H1 (cell line): ENCODE results near the gene ADGRB2. TPM values are rescaled to one million over a fixed set of nuclear protein-coding genes. Genes with fewer than 3 reads are reported as not detected.
A peak's percentile ranks its signal among the peaks of the same experiment; 100 is the strongest.

ENCODE experiments used
- CTCF ChIA-PET: fragments of 300-600 bp; sonication (Branson Sonifier 250); formaldehyde crosslinking; loops from one replicate; lab custom pipeline; 2021; ENCODE audit not compliant: partially characterized antibody; lab: Charles Lee
- POLR2A ChIA-PET: fragments of 300-600 bp; sonication (Branson Sonifier 250); formaldehyde crosslinking; loops from one replicate; lab custom pipeline; 2021; ENCODE audit warnings: inconsistent platforms; ENCODE audit not compliant: partially characterized antibody; lab: Charles Lee
- DNase-seq, 2 experiments: peaks; one replicate each; pipeline versions ENCODE4 v3.0.0 to v3.0.0-alpha.2; 2010 to 2022; ENCODE audit warnings: low spot score in 2 of 2, low read depth in 1 of 2, mixed read lengths in 1 of 2
- FAIRE-seq: peaks from 2 replicates; lab custom pipeline; 2011; peaks lifted over from hg19 to GRCh38; lab: Jason Lieb, UNC
- H2AFZ ChIP-seq: 2 replicates; pipeline ENCODE4 v1.8.1; 2012; ENCODE audit warnings: low read length, inconsistent platforms
- H2AK5ac ChIP-seq: 2 replicates; pipeline ENCODE4 v1.6.1; 2013; ENCODE audit warnings: low read depth, low read length
- H2BK120ac ChIP-seq: replicated peaks from 2 replicates; pipeline ENCODE3; 2013; ENCODE audit warnings: low read depth, low read length, inconsistent platforms
- H2BK12ac ChIP-seq: 2 replicates; pipeline ENCODE4 v1.6.1; 2013; ENCODE audit warnings: low read depth, low read length
- H2BK15ac ChIP-seq: 2 replicates; pipeline ENCODE4 v1.6.1; 2013; ENCODE audit warnings: low read length
- H2BK20ac ChIP-seq: 2 replicates; pipeline ENCODE4 v1.6.1; 2013; ENCODE audit warnings: low read length
- H2BK5ac ChIP-seq: 2 replicates; pipeline ENCODE4 v1.6.1; 2013; ENCODE audit warnings: low read depth, low read length
- H3K14ac ChIP-seq: 2 replicates; pipeline ENCODE4 v1.6.1; 2013; ENCODE audit warnings: inconsistent platforms; ENCODE audit not compliant: insufficient read length
- H3K18ac ChIP-seq: 2 replicates; pipeline ENCODE4 v1.6.1; 2013; ENCODE audit warnings: low read length; ENCODE audit errors: extremely low read depth
- H3K23ac ChIP-seq: 2 replicates; pipeline ENCODE4 v1.6.1; 2013; ENCODE audit warnings: inconsistent platforms; ENCODE audit not compliant: insufficient read length
- H3K23me2 ChIP-seq: 2 replicates; pipeline ENCODE4 v1.6.1; 2013; ENCODE audit warnings: low read depth, low read length
- H3K27ac ChIP-seq: 2 replicates; pipeline ENCODE4 v1.6.1; 2011; ENCODE audit warnings: low read depth, low read length, inconsistent platforms
- H3K27me3 ChIP-seq, 4 experiments: replicated peaks in 1 of 4; 1 replicate in 1 of 4; 2 replicates in 3 of 4; pipeline versions ENCODE4 v1.6.1 to v1.8.1; 2011 to 2013; ENCODE audit warnings: low read length in 3 of 4, mild to moderate bottlenecking in 3 of 4, inconsistent platforms in 2 of 4, mixed read lengths in 2 of 4, moderate library complexity in 1 of 4; ENCODE audit not compliant: control insufficient read depth in 3 of 4, insufficient read depth in 3 of 4; ENCODE audit errors: extremely low read depth in 1 of 4
- H3K36me3 ChIP-seq, 4 experiments: 2 replicates each; pipeline versions ENCODE4 v1.6.1 to v1.8.1; 2011 to 2013; ENCODE audit warnings: mild to moderate bottlenecking in 4 of 4, low read length in 3 of 4, moderate library complexity in 2 of 4, control low read depth in 1 of 4, inconsistent platforms in 1 of 4; ENCODE audit not compliant: insufficient read depth in 4 of 4, control insufficient read depth in 2 of 4
- H3K4ac ChIP-seq: replicated peaks from 2 replicates; pipeline ENCODE3; 2013; ENCODE audit warnings: low read length, low read depth, mixed read lengths, inconsistent platforms; ENCODE audit not compliant: insufficient read length
- H3K4me1 ChIP-seq, 4 experiments: replicated peaks in 1 of 4; 1 replicate in 1 of 4; 2 replicates in 3 of 4; pipeline versions ENCODE4 v1.6.1 to v1.8.1; 2011 to 2013; ENCODE audit warnings: low read length in 3 of 4, inconsistent platforms in 2 of 4, mixed read lengths in 1 of 4; ENCODE audit not compliant: insufficient read depth in 4 of 4, control insufficient read depth in 3 of 4
- H3K4me2 ChIP-seq, 2 experiments: 2 replicates each; pipeline versions ENCODE4 v1.6.1 to v1.8.1; 2011 to 2013; ENCODE audit warnings: low read depth in 2 of 2, low read length in 2 of 2, control low read depth in 1 of 2, inconsistent platforms in 1 of 2, mild to moderate bottlenecking in 1 of 2; ENCODE audit not compliant: insufficient read depth in 1 of 2
- H3K4me3 ChIP-seq, 4 experiments: fragments of 200-600, 300-600 bp in 1 of 4; sonication (generic), shearing (Covaris generic), sonication (Bioruptor Twin) in 1 of 4; 2 replicates each; pipeline versions ENCODE4 v1.5.1 to v1.8.1; 2011 to 2016; ENCODE audit warnings: low read length in 4 of 4, low read depth in 3 of 4, control low read depth in 2 of 4, inconsistent platforms in 2 of 4, mild to moderate bottlenecking in 2 of 4, mixed read lengths in 1 of 4, moderate library complexity in 1 of 4; ENCODE audit not compliant: insufficient read depth in 2 of 4; ENCODE audit errors: extremely low read depth in 1 of 4
- H3K56ac ChIP-seq: replicated peaks from 2 replicates; pipeline ENCODE3; 2013; ENCODE audit warnings: low read depth, mild to moderate bottlenecking, mixed read lengths, low read length, inconsistent platforms; ENCODE audit not compliant: insufficient read length
- H3K79me1 ChIP-seq: 2 replicates; pipeline ENCODE4 v1.6.1; 2013; ENCODE audit warnings: low read depth, low read length, control low read depth
- H3K79me2 ChIP-seq, 2 experiments: 2 replicates each; pipeline versions ENCODE4 v1.6.1 to v1.8.1; 2012 to 2013; ENCODE audit warnings: low read length in 2 of 2, mild to moderate bottlenecking in 2 of 2, inconsistent platforms in 1 of 2; ENCODE audit not compliant: insufficient read depth in 2 of 2, control insufficient read depth in 1 of 2
- H3K9ac ChIP-seq, 4 experiments: replicated peaks in 1 of 4; 1 replicate in 1 of 4; 2 replicates in 3 of 4; pipeline versions ENCODE4 v1.6.1 to v1.8.1; 2011 to 2013; ENCODE audit warnings: low read depth in 3 of 4, low read length in 3 of 4, control low read depth in 2 of 4, mild to moderate bottlenecking in 2 of 4, moderate library complexity in 2 of 4, inconsistent platforms in 1 of 4; ENCODE audit errors: extremely low read depth in 1 of 4
- H3K9me3 ChIP-seq, 2 experiments: 2 replicates each; pipeline versions ENCODE4 v1.6.1 to v1.8.1; 2012 to 2013; ENCODE audit warnings: mild to moderate bottlenecking in 2 of 2, moderate library complexity in 2 of 2, control low read depth in 1 of 2, inconsistent platforms in 1 of 2, low read depth in 1 of 2, low read length in 1 of 2, mixed read lengths in 1 of 2; ENCODE audit not compliant: insufficient read depth in 2 of 2
- H4K20me1 ChIP-seq, 2 experiments: replicated peaks in 1 of 2; 2 replicates each; pipeline versions ENCODE3 to v1.8.1; 2011 to 2013; ENCODE audit warnings: inconsistent platforms in 2 of 2, low read length in 2 of 2, mild to moderate bottlenecking in 1 of 2; ENCODE audit not compliant: insufficient read depth in 2 of 2, control insufficient read depth in 1 of 2
- H4K5ac ChIP-seq: 2 replicates; pipeline ENCODE4 v1.6.1; 2013; ENCODE audit warnings: low read length, low read depth, mixed read lengths, inconsistent platforms; ENCODE audit not compliant: insufficient read length
- H4K8ac ChIP-seq: 2 replicates; pipeline ENCODE4 v1.8.0; 2013; ENCODE audit warnings: mild to moderate bottlenecking, moderate library complexity, low read length, inconsistent platforms; ENCODE audit not compliant: insufficient read depth; ENCODE audit errors: extremely low read depth
- H4K91ac ChIP-seq: replicated peaks from 2 replicates; pipeline ENCODE3; 2013; ENCODE audit warnings: low read length, mixed read lengths, inconsistent platforms; ENCODE audit not compliant: insufficient read length
- CHD1 ChIP-seq: IDR thresholded peaks from 2 replicates; pipeline ENCODE4 v1.6.1; 2012; ENCODE audit warnings: low read depth, low read length, improper control_type of control experiment
- FOSL1 ChIP-seq: IDR thresholded peaks from 2 replicates; pipeline ENCODE4 v1.6.1; 2011; ENCODE audit warnings: mild to moderate bottlenecking, low read depth, low read length, moderate library complexity; ENCODE audit not compliant: insufficient read depth
- GABPA ChIP-seq: IDR thresholded peaks from 2 replicates; pipeline ENCODE4 v1.6.1; 2011; ENCODE audit warnings: mild to moderate bottlenecking, low read length, moderate library complexity, borderline replicate concordance; ENCODE audit not compliant: insufficient read depth
- GTF2F1 ChIP-seq: IDR thresholded peaks from 2 replicates; pipeline ENCODE4 v1.6.1; 2012; ENCODE audit warnings: low read depth, low read length, improper control_type of control experiment, borderline replicate concordance
- KDM1A ChIP-seq: fragments of 200-600, 300-600 bp; sonication (generic); IDR thresholded peaks from 2 replicates; pipeline ENCODE4 v1.7.1; 2016; ENCODE audit warnings: mild to moderate bottlenecking, low read length, borderline replicate concordance
- NANOG ChIP-seq: IDR thresholded peaks from 2 replicates; pipeline ENCODE4 v1.6.1; 2011; ENCODE audit warnings: low read length, low read depth, mild to moderate bottlenecking, inconsistent platforms; ENCODE audit not compliant: insufficient read depth, poor library complexity, severe bottlenecking
- SP1 ChIP-seq: IDR thresholded peaks from 2 replicates; pipeline ENCODE4 v1.6.1; 2011; ENCODE audit warnings: low read depth, low read length
- SP4 ChIP-seq: IDR thresholded peaks from 2 replicates; pipeline ENCODE4 v1.6.1; 2012; ENCODE audit warnings: low read length, inconsistent platforms
- SRF ChIP-seq: IDR thresholded peaks from 2 replicates; pipeline ENCODE4 v1.6.1; 2011; ENCODE audit warnings: mild to moderate bottlenecking, low read depth, low read length, moderate library complexity
- WGBS, 2 experiments: shearing (Covaris generic) in 1 of 2; methylation state at CpG; one replicate each; pipeline versions ENCODE4 v1.1.6 to v1.1.7; 2013 to 2015; ENCODE audit warnings: low lambda C conversion rate in 2 of 2, mixed read lengths in 2 of 2, inconsistent platforms in 1 of 2, low coverage in 1 of 2, missing lambda C conversion rate in 1 of 2; ENCODE audit not compliant: insufficient replicate concordance in 2 of 2, insufficient coverage in 1 of 2, insufficient read length in 1 of 2; ENCODE audit errors: extremely low coverage in 1 of 2, missing lambda C conversion rate in 1 of 2; 5-methylcytosine and 5-hydroxymethylcytosine counted together
- polyA plus RNA-seq, 7 experiments: library from polyadenylated mRNA; depleted of rRNA in 3 of 7; stranded (reverse) in 5 of 7; unstranded in 2 of 7; fragments of >200 nt in 5 of 7; fragments of 200-250 nt in 2 of 7; gene quantifications; 1 replicate in 5 of 7; 2 replicates in 1 of 7; 4 replicates in 1 of 7; pipeline versions ENCODE4 v1.2.1 to v1.2.3, GENCODE V29; 2011 to 2013; ENCODE audit warnings: missing spikeins in 2 of 7, mixed read lengths in 2 of 7
- total RNA-seq: library from RNA; stranded (reverse); fragmentation: NEBNext Ultra II Directional; extraction: Animal tissue kit (Norgen Biotek cat#: 25700); gene quantifications from 2 replicates; pipeline ENCODE4 v1.2.1, GENCODE V29; 2021
- TF ChIP-seq, protein P1 (sequence below), 3 experiments: IDR thresholded peaks; 1 replicate in 2 of 3; 2 replicates in 1 of 3; pipeline versions ENCODE4 v1.5.1 to v1.6.1; 2011; ENCODE audit warnings: low read length in 3 of 3, mild to moderate bottlenecking in 3 of 3, inconsistent platforms in 2 of 3, low read depth in 1 of 3, moderate library complexity in 1 of 3; ENCODE audit not compliant: insufficient read depth in 1 of 3; ENCODE audit errors: control extremely low read depth in 1 of 3

Gene ADGRB2
- total and polyA plus RNA-seq, 2 of the 8 experiments (the other 6 are each of a cell fraction or from before 2014, with no cell fraction given) = 15.6 to 26.2 TPM

DNA sequence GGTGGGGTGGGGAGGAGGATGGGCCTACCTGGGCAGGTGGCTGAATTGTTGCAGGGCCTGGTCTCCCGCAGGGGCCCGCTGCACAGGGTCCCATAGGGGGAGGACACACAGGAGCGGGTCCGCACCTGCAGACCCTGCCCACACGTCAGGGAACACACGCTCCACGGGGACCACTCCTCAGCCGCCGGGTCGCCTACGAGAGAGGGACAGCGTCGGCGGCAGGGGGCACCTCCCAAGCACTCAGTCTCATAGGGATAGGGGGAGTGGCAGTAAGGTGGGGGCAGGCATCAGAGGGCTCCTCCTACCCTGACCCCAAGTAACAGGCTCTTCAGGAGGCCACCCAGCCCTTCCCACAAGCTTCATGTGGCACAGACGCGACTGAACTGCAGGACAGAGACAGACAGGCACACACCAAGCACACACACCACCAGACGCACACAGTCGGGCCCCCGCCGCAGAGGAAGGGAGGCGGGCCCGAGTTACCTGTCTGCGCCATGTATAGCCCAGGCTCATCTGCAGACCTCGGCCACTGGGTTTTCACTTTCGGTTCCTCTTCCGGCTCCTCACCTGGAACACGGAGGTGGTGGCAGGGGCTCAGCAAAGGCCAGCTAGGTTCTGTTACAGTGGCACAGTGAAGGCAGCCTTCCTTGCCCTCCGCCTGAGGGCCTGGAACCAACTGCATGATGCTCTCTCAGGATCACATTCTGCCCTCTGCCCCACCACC is 19.8 kb downstream of the ADGRB2 start:
- H4K91ac ChIP-seq = peak overlapping the region; percentile 16
- WGBS, 2 experiments = 90% methylated on average over 28 of the region's 28 CpGs; no CpG with 5 or more reads in 1 of the 2 experiments
- no peak overlapping the region for H3K14ac ChIP-seq
- H2BK5ac ChIP-seq = no peak overlapping the region
- FAIRE-seq = no peak
- H3K4me3 ChIP-seq = no peak overlapping the region
- POLR2A ChIA-PET = interaction anchor here (1.5 to 1.9 kb wide), 3 partner anchors 10 to 18 kb away, joined by 4 to 9 read pairs (median 7); no protein-coding TSS in a partner anchor
- H3K23ac ChIP-seq = no peak overlapping the region
- no peak overlapping the region for H3K9ac ChIP-seq
- H2AFZ ChIP-seq = no peak overlapping the region
- peaks cover 0 to 9% (median 8%) of the 10 kb centered on the region in 4 experiments; a peak in 6 of 7 replicates for H3K4me1 ChIP-seq
- H3K27ac ChIP-seq = no peak overlapping the region
- H3K9me3 ChIP-seq = no peaks in the 10 kb centered on the region
- no peak overlapping the region for H3K56ac ChIP-seq
- no peak for DNase-seq
- no peak overlapping the region for H3K18ac ChIP-seq
- H2AK5ac ChIP-seq = no peak overlapping the region
- peaks cover 0 to 3% of the 10 kb centered on the region in 2 experiments for H4K20me1 ChIP-seq
- no peaks in the 10 kb centered on the region for H3K23me2 ChIP-seq
- no peak overlapping the region for H4K5ac ChIP-seq
- no peak overlapping the region for H3K4me2 ChIP-seq
- no peak overlapping the region; the same call in 1 of the 2 replicates for H2BK12ac ChIP-seq
- H2BK15ac ChIP-seq = no peak overlapping the region
- no peaks in the 10 kb centered on the region for H3K27me3 ChIP-seq
- H3K36me3 ChIP-seq = no peaks in the 10 kb centered on the region
- H3K79me2 ChIP-seq = no peaks in the 10 kb centered on the region
- no peak overlapping the region for H4K8ac ChIP-seq
- H2BK120ac ChIP-seq = no peak overlapping the region
- H3K79me1 ChIP-seq = no peaks in the 10 kb centered on the region
- H2BK20ac ChIP-seq = no peak overlapping the region
- no peak overlapping the region for H3K4ac ChIP-seq
- CTCF ChIA-PET = interaction anchor here (0.9 to 9.2 kb wide), 21 partner anchors 9 to 111 kb away, joined by 3 to 130 read pairs (median 11); partner anchors contain the start of gene COL16A1
- no peak for TF ChIP-seq KDM1A
- no peak for TF ChIP-seq GTF2F1
- TF ChIP-seq, protein P1, sequence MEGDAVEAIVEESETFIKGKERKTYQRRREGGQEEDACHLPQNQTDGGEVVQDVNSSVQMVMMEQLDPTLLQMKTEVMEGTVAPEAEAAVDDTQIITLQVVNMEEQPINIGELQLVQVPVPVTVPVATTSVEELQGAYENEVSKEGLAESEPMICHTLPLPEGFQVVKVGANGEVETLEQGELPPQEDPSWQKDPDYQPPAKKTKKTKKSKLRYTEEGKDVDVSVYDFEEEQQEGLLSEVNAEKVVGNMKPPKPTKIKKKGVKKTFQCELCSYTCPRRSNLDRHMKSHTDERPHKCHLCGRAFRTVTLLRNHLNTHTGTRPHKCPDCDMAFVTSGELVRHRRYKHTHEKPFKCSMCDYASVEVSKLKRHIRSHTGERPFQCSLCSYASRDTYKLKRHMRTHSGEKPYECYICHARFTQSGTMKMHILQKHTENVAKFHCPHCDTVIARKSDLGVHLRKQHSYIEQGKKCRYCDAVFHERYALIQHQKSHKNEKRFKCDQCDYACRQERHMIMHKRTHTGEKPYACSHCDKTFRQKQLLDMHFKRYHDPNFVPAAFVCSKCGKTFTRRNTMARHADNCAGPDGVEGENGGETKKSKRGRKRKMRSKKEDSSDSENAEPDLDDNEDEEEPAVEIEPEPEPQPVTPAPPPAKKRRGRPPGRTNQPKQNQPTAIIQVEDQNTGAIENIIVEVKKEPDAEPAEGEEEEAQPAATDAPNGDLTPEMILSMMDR (IDR thresholded peaks at IDR 0.05; ENCODE audit: control extremely low read depth in 1 of 3, insufficient read depth in 1 of 3, low read depth in 1 of 3, low read length in 3 of 3) = no peak
- TF ChIP-seq FOSL1 = no peak
- no peak for TF ChIP-seq GABPA
- TF ChIP-seq NANOG = no peak
- TF ChIP-seq SP4 = no peak
- no peak for TF ChIP-seq SRF
- TF ChIP-seq CHD1 = no peak
- TF ChIP-seq SP1 = no peak
